ENCODE results near the gene KRT79.

DNA sequence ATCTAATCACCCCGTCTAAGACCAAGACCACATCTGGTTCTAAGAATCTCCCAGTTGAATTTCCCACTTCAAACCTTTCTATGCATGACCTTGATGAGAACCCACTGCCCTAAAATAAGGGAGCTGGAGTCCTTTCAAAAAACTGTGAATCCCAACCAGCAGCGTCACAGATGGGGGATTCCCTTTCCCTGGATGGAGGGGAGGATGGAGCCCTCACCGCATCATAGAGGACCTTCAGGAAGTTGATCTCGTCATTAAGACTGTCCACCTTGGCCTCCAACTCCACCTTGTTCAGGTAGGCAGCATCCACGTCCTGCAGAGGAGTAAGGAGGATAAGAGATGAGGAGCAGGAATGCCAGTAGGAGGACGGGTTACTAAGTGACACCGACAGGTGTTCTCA lies 24.9 kb downstream of the KRT79 start:
- TF ChIP-seq ISL1 (CRISPR knock-in tag; IDR thresholded peaks at IDR 0.05) (no peak), ZFP30 (CRISPR knock-in tag; IDR thresholded peaks at IDR 0.05) (no peak), ZFP3 (CRISPR knock-in tag; IDR thresholded peaks at IDR 0.05) (no peak), ARNTL (CRISPR knock-in tag; IDR thresholded peaks at IDR 0.05; ENCODE audit: borderline replicate concordance, low read depth) (no peak), ESRRG (CRISPR knock-in tag; IDR thresholded peaks at IDR 0.05) (no peak)
- TF ChIP-seq, protein P1, sequence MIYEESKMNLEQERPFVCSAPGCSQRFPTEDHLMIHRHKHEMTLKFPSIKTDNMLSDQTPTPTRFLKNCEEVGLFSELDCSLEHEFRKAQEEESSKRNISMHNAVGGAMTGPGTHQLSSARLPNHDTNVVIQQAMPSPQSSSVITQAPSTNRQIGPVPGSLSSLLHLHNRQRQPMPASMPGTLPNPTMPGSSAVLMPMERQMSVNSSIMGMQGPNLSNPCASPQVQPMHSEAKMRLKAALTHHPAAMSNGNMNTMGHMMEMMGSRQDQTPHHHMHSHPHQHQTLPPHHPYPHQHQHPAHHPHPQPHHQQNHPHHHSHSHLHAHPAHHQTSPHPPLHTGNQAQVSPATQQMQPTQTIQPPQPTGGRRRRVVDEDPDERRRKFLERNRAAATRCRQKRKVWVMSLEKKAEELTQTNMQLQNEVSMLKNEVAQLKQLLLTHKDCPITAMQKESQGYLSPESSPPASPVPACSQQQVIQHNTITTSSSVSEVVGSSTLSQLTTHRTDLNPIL (CRISPR knock-in tag; IDR thresholded peaks at IDR 0.05; ENCODE audit: low read depth): no peak
- TF ChIP-seq, protein P2, sequence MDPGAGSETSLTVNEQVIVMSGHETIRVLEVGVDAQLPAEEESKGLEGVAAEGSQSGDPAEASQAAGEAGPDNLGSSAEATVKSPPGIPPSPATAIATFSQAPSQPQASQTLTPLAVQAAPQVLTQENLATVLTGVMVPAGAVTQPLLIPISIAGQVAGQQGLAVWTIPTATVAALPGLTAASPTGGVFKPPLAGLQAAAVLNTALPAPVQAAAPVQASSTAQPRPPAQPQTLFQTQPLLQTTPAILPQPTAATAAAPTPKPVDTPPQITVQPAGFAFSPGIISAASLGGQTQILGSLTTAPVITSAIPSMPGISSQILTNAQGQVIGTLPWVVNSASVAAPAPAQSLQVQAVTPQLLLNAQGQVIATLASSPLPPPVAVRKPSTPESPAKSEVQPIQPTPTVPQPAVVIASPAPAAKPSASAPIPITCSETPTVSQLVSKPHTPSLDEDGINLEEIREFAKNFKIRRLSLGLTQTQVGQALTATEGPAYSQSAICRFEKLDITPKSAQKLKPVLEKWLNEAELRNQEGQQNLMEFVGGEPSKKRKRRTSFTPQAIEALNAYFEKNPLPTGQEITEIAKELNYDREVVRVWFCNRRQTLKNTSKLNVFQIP (CRISPR knock-in tag; IDR thresholded peaks at IDR 0.05; ENCODE audit: borderline replicate concordance, low read depth): no peak

All from SK-N-SH treated with all-trans-retinoic acid at 6 μM for 48 hours (cell line).